HG03139 (cell line): ENCODE measurements around the gene WEE1.
"Not testable (repeated sequence)": the region's sequence is repeated elsewhere in the genome, so short reads cannot be mapped to it uniquely, and the experiment has no call there.

Experiments
- ATAC-seq: cut with Tn5 transposase; IDR thresholded peaks from one replicate; pipeline ENCODE4 v1.9.1; 2021; ENCODE audit not compliant: unreplicated experiment

WEE1 gene

GRCh38 chr11:9573052-9573774, at the start of gene WEE1:
WEE1 (plus strand) TSS chr11:9573670; CDS start chr11:9573934, 264 bp downstream.
- ATAC-seq, result peak; percentile 82

- no peak for ATAC-seq
These were observed 49.5 kb upstream of the WEE1 start for GRCh38 chr11:9524001-9524400.

- ATAC-seq, result no peak
These were observed 48.4 kb upstream of the WEE1 start for GRCh38 chr11:9525116-9525515.

- ATAC-seq, result no peak
These were observed 45.9 kb upstream of the WEE1 start for GRCh38 chr11:9527481-9528135.

GRCh38 chr11:9528136-9528501, 45.4 kb upstream of the WEE1 start:
- no peak for ATAC-seq

GRCh38 chr11:9528573-9529333, 44.7 kb upstream of the WEE1 start:
- no peak for ATAC-seq

GRCh38 chr11:9529334-9529650, 44.2 kb upstream of the WEE1 start:
- no peak for ATAC-seq

- no peak for ATAC-seq
These were observed 43.3 kb upstream of the WEE1 start for GRCh38 chr11:9530020-9530621.

GRCh38 chr11:9530901-9531625, 42.4 kb upstream of the WEE1 start:
- ATAC-seq, result no peak

GRCh38 chr11:9533058-9533457, 40.4 kb upstream of the WEE1 start:
- no peak for ATAC-seq

GRCh38 chr11:9533736-9534473, 39.6 kb upstream of the WEE1 start:
- no peak for ATAC-seq

GRCh38 chr11:9535189-9535781, 38.2 kb upstream of the WEE1 start:
- ATAC-seq, result no peak

GRCh38 chr11:9538548-9538947, 34.9 kb upstream of the WEE1 start:
- ATAC-seq, result no peak

- ATAC-seq, result not testable (repeated sequence)
These were observed 24.3 kb upstream of the WEE1 start for GRCh38 chr11:9549216-9549615.

- ATAC-seq, result no peak
These were observed 23.3 kb upstream of the WEE1 start for GRCh38 chr11:9550191-9550628.

GRCh38 chr11:9561279-9561982, 12.0 kb upstream of the WEE1 start:
- ATAC-seq, result no peak

GRCh38 chr11:9562716-9563115, 10.8 kb upstream of the WEE1 start:
- no peak for ATAC-seq

- ATAC-seq, result no peak
These were observed 10.2 kb upstream of the WEE1 start for GRCh38 chr11:9563196-9563730.
